Pancreas (tissue), 10 donors: Measurements from ENCODE around the gene PALLD. TPM values are rescaled to one million over a fixed set of nuclear protein-coding genes. Genes with fewer than 3 reads are reported as not detected.

Source experiments
- ATAC-seq, 4 donors: fragments of 200-7000 bp; cut with Tn5 transposase; one replicate each; pipeline versions ENCODE4 v1.8.0 to v1.9.1; 2020; ENCODE audit warnings: mild to moderate bottlenecking in 4 of 4, moderate library complexity in 4 of 4
- DNase-seq, 6 donors: peaks; one replicate each; pipeline ENCODE4 v3.0.0-alpha.2; 2020
- FAIRE-seq: peaks from 2 replicates; lab custom pipeline; 2012; peaks lifted over from hg19 to GRCh38; lab: Jason Lieb, UNC
- H3K27ac ChIP-seq, 4 donors: fragments of 200-600 bp; sonication (generic); 1 replicate in 3 of 4; 2 replicates in 1 of 4; pipeline versions ENCODE4 v1.5.0 to v1.8.0; 2020
- H3K27me3 ChIP-seq, 4 donors: fragments of 200-600 bp; one replicate each; pipeline ENCODE4 v1.8.0; 2021
- H3K36me3 ChIP-seq, 3 donors: fragments of 200-600 bp; sonication (generic) in 1 of 3; one replicate each; pipeline versions ENCODE4 v1.5.0 to v1.8.0; 2020 to 2021
- H3K4me1 ChIP-seq, 3 donors: fragments of 200-600 bp; one replicate each; pipeline ENCODE4 v1.8.0; 2021
- H3K4me3 ChIP-seq, 4 donors: fragments of 200-600 bp; sonication (generic) in 2 of 4; one replicate each; pipeline versions ENCODE4 v1.5.0 to v1.8.0; 2020 to 2021
- H3K9me3 ChIP-seq, 4 donors: fragments of 200-600 bp; one replicate each; pipeline ENCODE4 v1.8.0; 2021
- WGBS, 2 donors: extraction: QIAGEN DNeasy Blood & Tissue Kit; methylation state at CpG; one replicate each; pipeline ENCODE4 v1.1.7; 2013; 5-methylcytosine and 5-hydroxymethylcytosine counted together
- intact Hi-C, 3 donors: fragments of 100-400 bp; cut with DNase I; formaldehyde crosslinking; loops; one replicate each; pipeline versions ENCODE4 v1.11.1 to v1.14.2; 2022
- polyA plus RNA-seq, 2 donors: library from polyadenylated mRNA; stranded (reverse); fragments of 200-250 nt; gene quantifications; one replicate each; pipeline ENCODE4 v1.2.3, GENCODE V29; 2013
- total RNA-seq, 6 donors: library from RNA; stranded (reverse); fragmentation: NEBNext Ultra II Directional in 4 of 6; extraction: Animal tissue kit (Norgen Biotek cat#: 25700) in 4 of 6; gene quantifications; one replicate each; pipeline versions ENCODE4 v1.2.1 to v1.2.4, GENCODE V29; 2021 to 2023
- TF ChIP-seq, protein P1 (sequence below), 4 donors: fragments of 200-600 bp; sonication (generic) in 3 of 4; IDR thresholded peaks; one replicate each; pipeline versions ENCODE4 v1.5.0 to v1.8.0; 2021; ENCODE audit warnings: antibody characterized with exemption in 4 of 4
- donor health status: healthy with polysubstance abuse.
- donor health status: DM: no; HTN: no; CAD: no; lungs with moderate emphysema.
- donor health status: DM: no; HTN: no; CAD: no.
- donor health status: control.
- donor health status: control.
- donor health status: Bipolar disorder and iron deficiency.
- donor health status: DM: yes; HTN: yes; CAD: no.
- donor health status: DM: no; HTN: no; CAD: no.
- donor health status: DM: no; HTN: no; CAD: no.
- donor health status: DM: yes; HTN: yes; CAD: no.

Gene PALLD
- total and polyA plus RNA-seq, 8 donors = 4.4 to 44.2 (median 14.1) TPM

GRCh38 chr4:168722391-168722790 lies 225.5 kb downstream of the PALLD start:
- Histone ChIP-seq H3K27ac (no peak overlapping the region), H3K27me3 (no peaks in the 10 kb centered on the region), H3K9me3 (no peaks in the 10 kb centered on the region), H3K4me3 (no peak overlapping the region), H3K4me1 (no peaks in the 10 kb centered on the region), H3K36me3 (no peaks in the 10 kb centered on the region)
- DNase-seq (no peak), ATAC-seq (no peak), FAIRE-seq (no peak)
- WGBS, 2 donors = 38 to 70% methylated on average over 2 of the region's 2 CpGs
- intact Hi-C loops = no loop called here
- TF ChIP-seq, protein P1, sequence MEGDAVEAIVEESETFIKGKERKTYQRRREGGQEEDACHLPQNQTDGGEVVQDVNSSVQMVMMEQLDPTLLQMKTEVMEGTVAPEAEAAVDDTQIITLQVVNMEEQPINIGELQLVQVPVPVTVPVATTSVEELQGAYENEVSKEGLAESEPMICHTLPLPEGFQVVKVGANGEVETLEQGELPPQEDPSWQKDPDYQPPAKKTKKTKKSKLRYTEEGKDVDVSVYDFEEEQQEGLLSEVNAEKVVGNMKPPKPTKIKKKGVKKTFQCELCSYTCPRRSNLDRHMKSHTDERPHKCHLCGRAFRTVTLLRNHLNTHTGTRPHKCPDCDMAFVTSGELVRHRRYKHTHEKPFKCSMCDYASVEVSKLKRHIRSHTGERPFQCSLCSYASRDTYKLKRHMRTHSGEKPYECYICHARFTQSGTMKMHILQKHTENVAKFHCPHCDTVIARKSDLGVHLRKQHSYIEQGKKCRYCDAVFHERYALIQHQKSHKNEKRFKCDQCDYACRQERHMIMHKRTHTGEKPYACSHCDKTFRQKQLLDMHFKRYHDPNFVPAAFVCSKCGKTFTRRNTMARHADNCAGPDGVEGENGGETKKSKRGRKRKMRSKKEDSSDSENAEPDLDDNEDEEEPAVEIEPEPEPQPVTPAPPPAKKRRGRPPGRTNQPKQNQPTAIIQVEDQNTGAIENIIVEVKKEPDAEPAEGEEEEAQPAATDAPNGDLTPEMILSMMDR (IDR thresholded peaks at IDR 0.05) = no peak

- WGBS, 2 donors = 59 to 67% methylated on average over 3 of the region's 3 CpGs
- no peaks in the 10 kb centered on the region for H3K27me3 ChIP-seq
- DNase-seq = no peak
- H3K4me3 ChIP-seq = no peak overlapping the region
- FAIRE-seq = no peak
- no peaks in the 10 kb centered on the region for H3K4me1 ChIP-seq
- H3K36me3 ChIP-seq = no peaks in the 10 kb centered on the region
- intact Hi-C loops = no loop called here
- ATAC-seq = peak in 1 of 4 donors; percentile 15
- TF ChIP-seq, protein P1 (IDR thresholded peaks at IDR 0.05) = no peak
- H3K9me3 ChIP-seq = no peaks in the 10 kb centered on the region
- H3K27ac ChIP-seq = no peak overlapping the region
These were observed 226.2 kb downstream of the PALLD start for GRCh38 chr4:168723020-168723419.

GRCh38 chr4:168723569-168723968 lies 226.7 kb downstream of the PALLD start:
- TF ChIP-seq, protein P1 (IDR thresholded peaks at IDR 0.05) = no peak
- 56 to 66% methylated on average over 4 of the region's 4 CpGs for WGBS, 2 donors
- ATAC-seq (peak in 1 of 4 donors; percentile 22), DNase-seq (no peak), FAIRE-seq (no peak)
- Histone ChIP-seq H3K27ac (no peak overlapping the region), H3K27me3 (no peaks in the 10 kb centered on the region), H3K4me1 (no peaks in the 10 kb centered on the region), H3K9me3 (no peaks in the 10 kb centered on the region), H3K36me3 (no peaks in the 10 kb centered on the region), H3K4me3 (no peak overlapping the region)
- intact Hi-C loops = no loop called here

DNA sequence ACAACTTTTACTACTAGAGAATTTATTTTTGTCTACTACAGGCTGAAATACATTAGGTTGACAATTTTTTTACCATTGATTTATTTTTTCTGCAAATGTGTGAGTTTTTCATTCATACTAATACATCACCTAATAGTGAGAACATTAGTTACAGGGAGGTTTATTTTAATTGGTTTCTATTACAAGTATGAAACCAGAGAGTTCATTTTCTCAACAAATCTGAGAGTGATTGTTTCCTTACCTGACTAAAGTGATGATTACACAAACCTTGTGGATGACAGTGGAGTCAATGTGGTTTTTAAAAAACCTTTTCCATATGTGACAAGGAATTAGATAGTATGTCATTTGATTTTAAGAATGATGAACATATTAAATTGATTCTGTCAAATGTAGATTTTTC lies 227.4 kb downstream of the PALLD start:
- no peak for ATAC-seq
- Histone ChIP-seq H3K9me3 (no peaks in the 10 kb centered on the region), H3K27ac (no peak overlapping the region), H3K4me1 (no peaks in the 10 kb centered on the region), H3K36me3 (no peaks in the 10 kb centered on the region), H3K27me3 (no peaks in the 10 kb centered on the region), H3K4me3 (no peak overlapping the region)
- intact Hi-C loops = no loop called here
- DNase-seq = no peak
- FAIRE-seq = no peak
- TF ChIP-seq, protein P1 (IDR thresholded peaks at IDR 0.05) = no peak

DNA sequence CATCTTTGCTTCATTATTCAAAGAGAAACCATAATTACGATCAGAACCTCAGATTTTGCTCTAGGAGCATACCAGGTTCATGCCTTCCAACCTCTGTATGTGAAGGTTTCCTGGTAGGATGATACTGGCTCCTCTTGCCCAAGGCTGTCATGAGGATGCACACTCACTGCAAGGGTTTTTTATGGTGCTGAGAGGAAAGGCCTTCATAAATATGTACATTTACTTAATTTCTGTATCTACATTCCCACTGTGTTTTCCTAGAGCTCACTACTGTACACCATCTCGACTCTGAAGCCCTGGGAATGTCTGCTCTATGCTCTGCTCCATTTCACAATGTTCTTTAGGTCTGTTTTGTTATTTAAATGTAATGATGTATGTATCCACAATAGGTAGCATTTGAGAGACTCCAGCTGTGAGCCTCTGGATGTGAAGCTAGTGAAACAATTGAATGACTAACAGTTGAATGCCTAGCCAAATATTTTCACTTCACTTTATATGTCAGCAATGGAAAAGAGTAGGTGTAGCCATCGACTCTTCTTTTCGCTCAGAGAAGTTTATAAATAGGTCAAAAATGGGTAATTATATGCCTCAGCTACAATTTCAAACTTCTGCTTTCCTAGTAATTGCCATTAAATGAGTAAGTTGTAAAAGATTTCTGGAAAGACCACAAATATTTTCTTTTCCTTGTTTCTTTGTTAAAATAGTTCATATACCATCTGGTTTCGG lies 228.0 kb downstream of the PALLD start:
- no peak for DNase-seq
- Histone ChIP-seq H3K4me1 (no peaks in the 10 kb centered on the region), H3K4me3 (no peak overlapping the region), H3K27ac (no peak overlapping the region), H3K9me3 (no peaks in the 10 kb centered on the region), H3K27me3 (no peaks in the 10 kb centered on the region), H3K36me3 (no peaks in the 10 kb centered on the region)
- intact Hi-C loops = no loop called here
- no peak for ATAC-seq
- WGBS, 2 donors = 69 to 79% methylated on average over 5 of the region's 5 CpGs
- TF ChIP-seq, protein P1 (IDR thresholded peaks at IDR 0.05) = no peak
- FAIRE-seq = no peak
